HG03565 (cell line): ENCODE results near the gene VMAC.
"Not testable (repeated sequence)": the region's sequence is repeated elsewhere in the genome, so short reads cannot be mapped to it uniquely, and the experiment has no call there.

Experiments
- ATAC-seq: cut with Tn5 transposase; IDR thresholded peaks from one replicate; pipeline ENCODE4 v1.9.1; 2021; ENCODE audit warnings: mild to moderate bottlenecking, moderate library complexity; ENCODE audit not compliant: unreplicated experiment

VMAC gene

DNA sequence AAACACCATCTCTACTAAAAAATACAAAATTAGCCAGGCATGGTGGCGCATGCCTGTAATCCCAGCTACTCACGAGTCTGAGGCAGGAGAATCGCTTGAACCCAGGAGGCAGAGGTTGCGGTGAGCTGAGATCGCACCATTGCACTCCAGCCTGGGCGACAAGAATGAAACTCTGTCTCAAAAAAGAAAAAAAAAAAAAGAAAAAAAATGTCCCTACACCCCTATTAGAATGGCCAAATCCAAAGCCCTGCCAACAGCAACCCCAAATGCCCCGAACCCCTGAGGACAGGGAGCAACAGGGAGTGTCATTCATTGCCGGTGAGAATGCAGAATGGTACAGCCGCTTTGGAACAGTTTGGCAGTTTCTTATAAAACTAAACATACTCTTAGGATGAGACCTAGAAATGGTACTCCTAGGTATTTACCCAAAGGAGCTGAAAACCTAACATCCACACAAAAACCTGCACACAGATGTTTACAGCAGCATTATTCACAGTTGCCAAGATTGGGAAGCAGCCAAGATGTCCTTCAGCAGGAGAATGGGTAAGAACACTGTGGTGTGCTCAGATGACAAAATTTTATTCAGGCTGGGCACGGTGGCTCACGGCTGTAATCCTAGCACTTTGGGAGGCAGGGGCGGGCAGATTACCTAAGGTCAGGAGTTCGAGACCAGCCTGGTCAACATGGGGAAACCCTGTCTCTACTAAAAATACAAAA lies 21.4 kb upstream of the VMAC start:
- not testable (repeated sequence) for ATAC-seq

DNA sequence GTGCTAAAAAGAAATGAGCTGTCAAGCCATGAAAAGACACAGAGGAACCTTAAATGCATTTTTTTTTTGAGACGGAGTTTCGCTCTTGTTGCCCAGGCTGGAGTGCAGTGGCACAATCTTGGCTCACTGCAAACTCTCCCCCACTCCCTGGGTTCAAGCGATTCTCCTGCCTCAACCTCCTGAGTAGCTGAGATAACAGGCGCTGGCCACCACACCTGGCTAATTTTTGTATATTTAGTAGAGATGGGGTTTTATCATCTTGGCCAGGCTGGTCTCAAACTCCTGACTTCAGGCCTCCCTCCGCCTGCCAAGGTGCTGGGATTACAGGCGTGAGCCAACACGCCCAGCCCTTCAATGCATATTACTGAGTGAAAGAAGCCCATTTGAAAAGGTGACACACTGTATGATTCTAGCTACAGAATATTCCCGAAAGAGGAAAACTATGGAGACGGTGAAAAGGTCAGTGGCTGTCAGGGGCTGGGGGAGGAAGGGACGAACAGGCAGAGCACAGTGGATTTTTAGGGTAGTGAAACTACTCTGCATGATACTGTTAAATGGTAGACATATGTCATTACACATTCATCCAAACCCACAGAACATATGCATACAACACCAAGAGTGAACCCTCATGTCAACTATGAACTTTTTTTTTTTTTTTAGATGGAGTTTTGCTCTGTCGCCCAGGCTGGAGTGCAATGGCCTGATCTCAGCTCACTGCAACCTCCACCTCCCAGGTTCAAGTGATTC lies 20.4 kb upstream of the VMAC start:
- not testable (repeated sequence) for ATAC-seq

DNA sequence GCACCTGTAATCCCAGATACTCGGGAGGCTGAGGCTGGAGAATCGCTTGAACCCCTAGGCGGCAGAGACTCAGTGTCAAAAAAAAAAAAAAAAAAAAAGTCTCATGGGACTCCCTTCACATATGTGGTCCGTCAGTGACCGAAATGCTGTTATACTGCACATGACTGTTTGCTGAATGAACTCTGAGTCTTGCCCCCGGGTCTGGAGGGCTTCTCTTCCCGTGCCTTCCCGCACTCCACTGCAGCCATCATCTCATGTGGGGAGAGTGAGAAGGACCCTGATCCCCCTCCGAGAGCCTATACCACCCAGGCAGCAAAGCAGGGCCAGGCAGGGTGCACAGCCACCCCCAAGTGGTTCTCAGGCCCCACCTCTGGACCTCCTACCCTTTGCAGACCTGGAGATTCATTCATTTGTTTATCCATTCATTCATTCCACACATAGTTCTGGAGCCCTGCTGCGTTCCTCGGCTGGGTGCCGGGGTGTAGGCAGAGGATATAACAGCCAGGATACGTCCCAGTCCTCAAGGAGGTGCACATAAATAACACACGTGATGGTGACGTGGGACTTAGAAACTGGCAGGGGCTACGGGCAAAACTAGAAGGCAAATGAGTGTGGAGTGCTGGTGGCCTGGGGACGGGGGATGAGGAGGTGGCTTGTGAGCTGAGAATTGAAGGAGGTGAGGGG lies 15.2 kb upstream of the VMAC start:
- no peak for ATAC-seq

DNA sequence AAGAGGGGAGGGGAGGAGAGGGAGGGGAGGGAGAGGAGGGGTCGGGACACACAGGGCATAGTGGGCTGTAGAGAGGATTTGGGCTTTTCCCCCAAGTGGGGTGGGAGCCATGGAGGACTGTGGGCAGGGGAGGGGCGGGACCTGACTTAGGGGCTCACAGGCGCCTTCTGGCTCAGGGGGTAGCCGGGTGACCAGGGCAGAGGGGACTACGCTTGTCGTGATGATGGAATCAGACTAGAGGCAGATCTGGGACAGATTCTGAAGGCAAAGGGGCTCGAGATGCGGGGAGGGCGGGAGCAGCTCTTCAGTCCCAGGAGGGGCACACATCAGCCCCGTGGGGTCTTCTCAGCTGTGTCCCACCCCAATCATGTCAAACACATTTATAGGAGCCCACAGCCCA lies 14.6 kb upstream of the VMAC start:
- no peak for ATAC-seq

DNA sequence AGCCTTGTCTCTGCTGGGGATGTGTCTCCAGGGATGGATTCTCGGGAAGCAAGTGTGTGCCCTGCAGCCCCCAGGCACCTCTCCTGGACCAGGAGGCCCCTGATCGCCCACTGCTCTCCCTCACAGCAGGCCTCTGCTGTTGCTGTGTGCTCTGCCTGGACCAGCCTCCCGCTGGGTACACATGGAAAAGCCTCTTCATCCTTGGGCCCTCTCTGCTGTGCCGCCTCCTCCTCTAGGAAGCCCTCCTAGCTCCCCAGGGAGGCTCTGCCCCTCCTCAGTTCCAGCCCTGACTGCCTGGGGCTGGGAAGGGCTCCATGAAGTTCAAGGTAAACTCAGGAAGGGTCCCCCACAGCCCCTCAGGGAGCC lies 13.1 kb upstream of the VMAC start:
- ATAC-seq, result no peak

DNA sequence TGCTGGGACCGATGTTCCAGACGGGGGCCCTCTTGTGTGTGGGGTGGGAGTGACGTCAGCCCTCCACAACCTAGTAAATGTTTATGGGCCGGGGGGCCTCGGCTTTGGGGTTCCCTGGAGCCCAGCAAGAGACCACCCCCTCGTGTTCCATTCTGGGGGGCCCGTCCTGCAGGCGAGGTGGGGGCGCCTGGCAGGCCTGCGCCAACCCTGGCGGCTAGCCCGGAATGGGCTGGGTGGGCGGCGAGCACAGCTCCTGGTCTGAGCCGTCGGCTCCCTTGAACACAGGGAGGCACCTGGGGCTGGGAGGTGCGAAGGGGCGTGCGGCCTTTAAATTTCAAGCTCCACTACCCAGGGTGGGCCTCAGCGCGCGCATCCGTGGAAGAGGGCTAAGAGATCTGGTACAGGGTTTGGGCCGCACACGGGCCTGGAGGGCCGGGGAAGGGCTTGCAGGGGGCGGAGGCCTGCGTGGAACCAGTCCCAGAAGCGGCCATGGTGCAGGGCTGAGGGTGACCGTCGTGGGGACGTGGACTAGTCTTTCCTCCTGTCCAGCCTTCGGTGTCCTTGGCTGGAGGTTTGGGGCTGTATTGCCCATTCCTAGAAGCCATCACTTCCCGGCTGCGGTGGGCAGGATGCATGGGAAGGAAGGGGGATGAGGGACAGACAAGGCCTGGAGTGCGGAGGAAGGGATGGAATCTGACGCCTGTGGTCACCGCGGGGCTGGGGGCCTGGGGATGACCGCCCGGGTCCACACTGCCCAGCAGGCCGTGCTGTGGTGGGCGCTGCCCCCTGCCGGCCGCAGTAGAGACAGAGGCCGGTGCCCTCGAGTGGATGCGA lies 12.5 kb upstream of the VMAC start:
- ATAC-seq, result no peak

DNA sequence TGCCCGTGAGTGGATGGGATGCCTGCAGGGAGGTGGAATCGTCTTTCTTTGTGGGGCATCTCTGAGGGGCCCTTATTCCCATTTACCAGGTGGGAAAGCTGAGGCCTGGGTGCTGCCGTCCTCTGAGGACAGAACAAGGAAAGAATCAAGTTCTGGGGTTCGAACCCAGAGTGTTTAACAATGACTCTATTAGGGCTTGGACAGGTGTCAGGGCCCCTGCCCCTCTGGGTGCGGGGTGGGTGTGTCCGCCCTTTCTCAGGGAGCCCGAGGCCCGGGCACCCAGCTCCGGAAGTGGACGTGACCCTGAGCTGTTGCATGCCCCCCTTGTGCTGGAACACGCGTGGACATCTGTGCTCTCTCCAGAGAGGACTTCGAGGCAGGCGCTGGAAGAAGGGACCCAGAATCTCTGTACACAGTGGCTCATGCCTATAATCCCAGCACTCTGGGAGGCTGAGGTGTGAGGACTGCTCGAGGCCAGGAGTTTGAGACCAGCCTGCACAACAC lies 11.8 kb upstream of the VMAC start:
- ATAC-seq, result no peak

DNA sequence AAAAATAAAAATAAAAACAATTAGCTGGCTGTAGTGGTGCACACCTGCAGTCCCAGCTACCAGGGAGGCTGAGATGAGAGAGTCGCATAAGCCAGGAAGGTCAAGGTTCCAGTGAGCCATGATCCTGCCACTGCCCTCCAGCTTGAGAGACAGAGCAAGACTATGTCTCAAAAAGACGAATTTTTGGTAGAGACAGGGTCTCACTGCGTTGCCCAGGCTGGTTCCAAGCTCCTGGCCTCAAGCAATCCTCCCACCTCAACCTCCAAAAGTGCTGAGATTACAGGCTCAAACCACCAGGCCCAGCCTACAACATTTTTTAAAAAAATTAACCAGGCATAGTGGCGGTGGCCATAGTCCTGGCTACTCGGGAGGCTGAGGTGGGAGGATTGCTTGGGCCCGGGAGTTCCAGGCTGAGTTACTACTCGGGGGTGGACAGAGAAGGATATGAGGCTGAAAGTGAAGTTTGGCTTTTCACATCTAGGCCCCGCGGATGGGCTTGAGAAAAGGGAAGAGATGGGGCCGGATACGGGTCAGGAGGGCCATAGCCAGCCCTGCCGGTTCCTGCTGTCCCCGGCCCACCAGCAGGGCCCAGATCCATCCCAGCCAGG lies 11.3 kb upstream of the VMAC start:
- no peak for ATAC-seq

DNA sequence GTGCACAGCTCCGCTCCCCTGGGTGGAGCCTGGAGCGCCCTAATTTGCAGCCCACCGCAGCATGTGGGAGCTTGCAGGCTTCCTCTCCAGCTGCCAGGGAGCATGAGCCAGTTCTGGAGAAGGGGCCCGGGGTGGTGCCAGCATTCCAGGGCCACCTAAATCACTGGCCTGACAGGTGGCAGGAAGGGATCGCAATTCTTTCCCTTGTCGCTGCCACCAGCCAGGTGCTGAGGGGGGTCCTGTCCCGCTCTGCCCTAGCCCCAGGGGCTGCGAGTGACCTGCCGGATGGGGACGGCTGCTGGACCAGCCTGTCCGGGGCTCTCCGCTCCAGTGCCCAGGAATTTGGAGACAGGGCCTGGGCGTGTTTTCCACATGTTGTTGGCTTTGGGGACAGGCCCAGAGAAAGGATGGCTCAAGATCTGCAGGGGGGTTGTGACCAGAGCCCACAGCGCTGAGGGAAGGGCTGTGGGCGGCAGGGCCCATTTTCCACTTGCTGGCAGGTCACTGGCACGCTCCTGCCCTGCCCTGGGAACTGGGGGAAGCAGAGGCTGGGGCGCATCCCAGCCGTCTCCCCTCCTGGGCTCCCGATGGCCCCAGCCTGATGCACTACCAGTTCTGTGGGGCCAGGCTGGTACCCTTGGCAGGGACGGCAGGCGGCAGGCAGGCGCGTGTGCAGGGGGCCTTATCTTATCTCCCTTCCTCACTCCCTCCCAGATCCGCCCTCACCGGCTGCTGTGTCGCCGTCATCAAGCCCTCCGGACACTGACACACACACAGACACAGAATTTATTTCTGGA lies 10.6 kb upstream of the VMAC start:
- no peak for ATAC-seq

DNA sequence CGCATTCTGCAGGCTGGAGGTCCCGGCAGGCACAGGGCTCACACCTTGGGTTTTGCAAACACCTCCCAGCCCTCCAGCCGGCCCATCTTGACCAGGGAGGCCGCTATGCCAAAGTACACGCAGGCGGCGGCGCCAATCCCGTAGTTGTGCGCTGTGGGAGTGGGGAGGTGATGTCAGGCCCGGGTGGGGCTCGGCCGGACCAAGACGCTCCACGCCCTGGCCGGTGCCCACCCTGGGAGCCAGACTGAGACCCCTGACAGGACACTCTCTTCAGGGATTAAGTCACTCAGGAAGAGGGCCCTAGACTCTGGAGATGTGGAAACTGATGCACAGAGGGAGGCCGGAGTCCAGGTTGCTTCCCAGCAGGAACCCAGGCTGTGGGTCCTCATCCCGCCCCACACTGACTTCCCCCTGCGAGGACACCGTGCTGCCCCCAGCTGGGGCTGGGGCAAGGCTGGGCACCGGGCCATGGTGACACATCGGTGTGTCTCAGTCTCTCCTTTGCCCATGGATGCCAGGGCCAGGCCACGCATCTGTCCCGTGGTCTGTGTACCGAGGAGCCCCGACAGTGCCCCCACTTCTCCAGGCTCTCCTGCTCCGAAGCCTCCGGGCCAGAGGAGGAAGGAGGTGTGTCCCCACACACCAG lies 9.8 kb upstream of the VMAC start:
- ATAC-seq, result no peak

DNA sequence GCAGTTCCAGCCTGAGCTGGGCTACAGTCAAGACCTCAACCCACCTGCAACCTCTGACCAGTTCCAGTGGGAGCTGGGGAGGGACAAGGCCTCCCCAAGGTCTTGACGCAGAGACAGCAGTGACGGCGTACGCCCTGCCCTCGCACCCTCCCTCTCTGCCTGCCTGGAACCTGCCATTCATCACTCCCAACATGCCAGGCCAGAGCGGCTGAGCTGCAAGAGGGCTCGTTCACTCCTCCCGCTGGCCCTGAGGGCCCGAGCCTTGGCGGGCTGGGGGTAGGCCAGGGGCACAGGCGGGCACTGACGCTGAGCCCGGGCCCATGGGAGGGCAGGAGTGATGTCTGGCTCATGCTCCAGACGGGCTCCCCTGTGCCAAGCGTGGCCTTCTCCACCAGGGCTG lies 9.3 kb upstream of the VMAC start:
- no peak for ATAC-seq

DNA sequence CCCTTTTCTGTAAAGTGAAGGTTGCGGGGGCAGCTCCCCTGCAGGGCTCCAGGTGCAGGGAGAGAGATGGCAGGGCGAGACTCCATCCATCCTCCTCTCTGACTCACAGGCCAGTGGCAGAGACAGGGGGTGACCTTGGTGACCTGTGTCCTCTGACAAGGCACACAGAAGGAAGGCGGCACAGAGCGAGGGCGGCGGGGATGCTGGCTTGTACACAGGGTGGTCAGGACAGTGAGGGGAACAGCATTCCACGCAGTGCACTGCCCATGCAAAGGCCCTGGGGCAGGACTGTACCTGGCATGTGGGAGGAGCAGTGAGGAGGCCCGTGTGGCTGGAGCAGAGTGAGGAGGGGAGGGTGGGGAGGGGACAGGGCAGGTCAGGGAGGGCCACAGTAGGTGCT lies 8.8 kb upstream of the VMAC start:
- no peak for ATAC-seq

DNA sequence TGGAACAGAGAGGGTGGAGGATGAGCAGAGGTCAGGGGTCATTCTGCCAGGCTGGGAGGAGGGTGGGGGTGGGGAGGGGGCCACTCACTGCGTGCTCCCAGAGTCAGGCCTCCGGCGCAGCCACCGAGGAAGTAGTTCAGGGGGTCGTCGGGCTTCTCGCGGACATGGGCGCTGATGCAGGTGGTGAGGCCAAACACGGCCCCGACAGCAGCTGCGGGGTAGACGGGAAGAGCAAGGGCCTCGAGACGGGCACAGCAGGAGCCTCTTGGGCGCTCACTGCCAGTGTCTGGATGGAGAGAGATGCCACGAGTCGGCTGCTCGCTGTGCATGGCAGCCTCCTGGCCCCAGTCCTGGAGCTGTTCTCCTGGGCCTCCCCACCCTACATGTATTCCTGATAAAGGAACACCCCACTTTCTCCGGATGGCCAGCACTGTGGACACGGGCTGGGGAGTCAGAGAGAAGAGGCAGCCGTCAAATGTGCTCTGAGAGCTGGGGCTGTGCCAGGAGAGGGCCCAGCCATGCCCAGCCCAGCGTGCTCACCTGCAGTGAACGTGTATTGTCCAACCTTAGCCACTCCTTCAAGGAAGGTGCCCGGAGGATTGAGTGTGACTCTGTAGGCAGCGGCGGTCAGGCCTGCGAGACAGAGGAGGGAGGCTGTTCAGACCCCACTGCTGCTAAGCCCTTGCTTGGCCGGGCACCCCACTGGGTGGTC lies 8.2 kb upstream of the VMAC start:
- ATAC-seq, result no peak

DNA sequence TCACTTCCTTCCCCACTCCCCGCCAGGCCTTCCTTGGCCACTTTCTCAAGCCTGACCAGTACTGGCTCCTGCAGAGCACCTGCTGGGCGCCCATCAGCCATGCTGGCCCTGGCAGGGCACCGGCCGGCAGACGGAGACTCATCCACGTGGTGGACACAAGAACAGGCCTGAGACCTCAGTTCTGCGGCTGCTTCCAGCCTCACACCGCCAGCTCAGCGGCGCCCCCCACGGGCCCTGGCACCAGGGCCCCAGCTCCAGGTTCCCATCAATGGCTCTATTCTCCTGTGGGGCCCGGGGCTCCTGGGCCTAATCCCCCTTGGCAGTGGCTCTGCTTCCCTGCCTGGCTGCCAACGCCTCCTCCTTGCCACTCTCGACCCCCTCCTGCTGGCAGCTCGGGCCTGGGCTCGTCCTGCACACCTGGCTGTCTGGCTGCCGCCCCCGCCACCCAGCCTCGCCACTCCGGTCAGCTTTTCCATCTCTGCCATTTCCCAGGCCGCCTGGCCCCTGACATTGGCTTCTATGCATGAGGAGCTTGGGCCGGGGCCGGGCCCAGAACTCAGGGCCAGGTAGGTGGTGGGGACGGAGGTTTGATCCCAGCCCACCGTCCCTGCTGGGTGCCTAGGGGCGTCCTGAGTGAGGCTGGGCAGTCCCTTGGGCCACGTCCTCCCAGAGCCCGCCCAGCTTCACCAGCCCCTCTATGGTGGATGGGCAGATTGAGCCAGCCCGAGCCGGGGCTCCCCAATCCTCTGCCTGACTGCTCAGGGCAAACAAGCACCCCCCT lies 7.3 kb upstream of the VMAC start:
- ATAC-seq, result no peak

DNA sequence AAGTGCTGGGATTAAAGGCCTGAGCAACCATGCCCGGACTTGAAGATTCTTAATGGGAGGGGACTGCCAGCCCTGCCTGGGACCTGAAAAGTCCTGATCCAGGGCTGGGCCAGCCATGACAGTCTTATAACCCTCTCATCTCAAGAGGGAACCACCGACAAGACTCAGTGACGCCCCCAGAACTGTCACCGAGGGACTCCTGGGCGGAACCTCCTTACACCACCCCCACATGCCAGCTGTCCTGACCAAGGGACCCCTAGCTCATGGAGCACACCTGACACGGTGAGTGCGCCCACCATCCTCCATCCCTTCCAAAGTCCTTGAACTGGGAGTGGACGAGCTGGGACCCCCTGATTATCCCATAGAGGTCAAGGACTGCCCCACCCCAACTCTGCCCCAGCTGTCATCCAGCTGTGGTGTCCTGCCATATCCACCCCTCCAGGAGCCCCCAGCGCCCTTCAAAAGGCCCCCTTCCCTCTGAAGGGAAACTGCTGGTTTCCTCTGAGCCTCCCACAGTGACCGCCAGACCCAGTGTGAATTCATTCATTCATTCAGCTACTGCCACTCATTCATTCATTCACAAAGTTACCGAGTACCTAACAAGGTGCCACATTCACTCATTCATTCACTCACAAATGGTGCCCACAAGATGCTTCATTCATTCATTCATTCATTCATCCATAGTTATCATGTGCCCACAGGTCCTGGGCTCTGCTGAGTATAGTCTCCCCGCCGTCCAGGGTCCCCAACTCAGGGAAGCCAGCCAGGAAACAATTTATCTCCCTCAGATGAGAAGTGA lies 4.7 kb upstream of the VMAC start:
- ATAC-seq, result no peak

DNA sequence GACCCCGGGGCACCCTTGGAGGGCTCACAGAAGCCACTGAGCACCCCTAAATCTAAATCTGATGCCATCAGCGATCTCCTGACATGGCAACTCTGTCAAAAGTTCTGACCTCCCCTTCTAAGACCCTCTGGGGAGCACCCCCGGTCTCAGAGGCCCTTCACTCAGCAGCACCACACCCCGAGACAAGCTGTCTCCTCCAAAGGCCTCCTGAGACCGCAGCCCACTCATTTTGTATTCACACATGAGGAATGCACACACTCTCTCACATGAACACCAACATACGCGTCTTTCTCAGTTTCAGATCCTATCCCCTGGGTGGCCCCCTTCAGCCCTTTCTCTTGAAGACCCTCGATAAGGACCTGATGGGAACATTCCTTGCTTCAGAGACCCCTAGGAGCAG lies 3.7 kb upstream of the VMAC start:
- no peak for ATAC-seq

DNA sequence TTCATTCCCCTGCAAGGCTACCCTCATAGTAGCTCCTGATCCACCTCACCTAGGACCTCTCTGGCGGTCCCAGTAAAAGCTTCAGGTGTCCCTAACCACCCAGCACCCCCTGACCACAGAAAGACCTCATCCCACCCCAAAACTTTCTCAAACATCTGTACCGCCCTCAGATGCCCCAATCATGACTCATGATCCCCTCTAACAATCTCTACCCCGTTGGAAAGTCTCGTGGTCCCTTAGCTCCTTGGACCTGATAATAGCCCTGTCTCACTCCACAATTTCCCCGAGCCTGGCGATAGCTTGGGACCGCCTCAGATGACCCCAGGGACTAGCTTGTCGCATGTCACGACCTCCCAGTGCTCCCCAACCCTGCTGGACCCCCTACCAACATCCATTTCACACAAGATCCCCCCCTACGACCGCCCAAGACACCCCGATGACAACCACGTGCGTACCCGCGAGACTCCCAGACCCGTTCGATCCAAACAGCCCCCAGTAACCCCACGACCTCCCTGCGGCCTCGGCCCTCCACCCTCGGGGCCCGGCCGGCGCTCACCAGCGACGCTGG lies 1.5 kb upstream of the VMAC start:
- ATAC-seq, result no peak
